Measurements from ENCODE around the gene KCNJ12. TPM values are rescaled to one million over a fixed set of nuclear protein-coding genes. Genes with fewer than 3 reads are reported as not detected.
"Not testable (repeated sequence)": the region's sequence is repeated elsewhere in the genome, so short reads cannot be mapped to it uniquely, and the experiment has no call there.

KCNJ12 gene
- total RNA-seq, 4 donors from 2014 or later = 18.2 to 35.7 (median 29.2) TPM

GRCh38 chr17:21425321-21425720 lies 49.2 kb downstream of the KCNJ12 start:
- Histone ChIP-seq H3K27ac (no peak overlapping the region), H3K4me3 (no peak overlapping the region), H3K4me1 (peaks cover 0 to 3% of the 10 kb centered on the region in 2 donors), H3K9me3 (no peaks in the 10 kb centered on the region), H3K27me3 (no peaks in the 10 kb centered on the region), H3K36me3 (no peaks in the 10 kb centered on the region)
- intact Hi-C loops (cut with DNase I; ENCODE audit: low total_unique reads) = no loop called here
- no peak for DNase-seq
- TF ChIP-seq POLR2A (IDR thresholded peaks at IDR 0.05) (no peak), CTCF (IDR thresholded peaks at IDR 0.05 in 4 of 5, conservative IDR thresholded peaks at IDR 0.05 in 1 of 5) (no peak)
- ATAC-seq = no peak
- in situ Hi-C loops (cut with MboI; ENCODE audit: low sequenced_read_pairs in 4 of 4) = no loop called here

DNA sequence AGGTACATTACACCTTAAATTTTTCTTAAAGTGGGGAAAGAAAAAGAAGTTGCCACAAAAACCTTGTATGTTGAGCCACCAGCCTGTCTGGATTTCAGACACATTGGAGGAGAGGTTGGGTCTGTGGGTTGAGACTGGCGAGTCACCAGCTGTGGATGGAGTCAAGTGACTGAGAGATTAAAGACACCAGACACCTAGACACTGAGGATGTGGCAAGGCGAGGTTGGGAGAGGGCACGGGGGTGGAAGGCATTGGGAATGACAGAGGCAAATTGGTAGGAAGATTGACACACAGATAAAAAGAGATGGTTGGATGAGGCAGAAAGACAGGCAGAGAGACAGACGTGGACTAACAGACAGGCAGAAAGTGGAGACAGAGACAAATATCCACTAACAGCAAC lies 49.6 kb downstream of the KCNJ12 start:
- H3K4me1 ChIP-seq = peaks cover 0 to 3% of the 10 kb centered on the region in 2 donors
- no peak overlapping the region for H3K4me3 ChIP-seq
- DNase-seq (no peak), ATAC-seq (no peak)
- no peaks in the 10 kb centered on the region for H3K9me3 ChIP-seq
- no peak for TF ChIP-seq CTCF (IDR thresholded peaks at IDR 0.05 in 4 of 5, conservative IDR thresholded peaks at IDR 0.05 in 1 of 5)
- no peak for TF ChIP-seq POLR2A (IDR thresholded peaks at IDR 0.05)
- intact Hi-C loops (cut with DNase I; ENCODE audit: low total_unique reads) = no loop called here
- H3K27ac ChIP-seq = no peak overlapping the region
- in situ Hi-C loops (cut with MboI; ENCODE audit: low sequenced_read_pairs in 4 of 4) = no loop called here
- no peaks in the 10 kb centered on the region for H3K27me3 ChIP-seq
- no peaks in the 10 kb centered on the region for H3K36me3 ChIP-seq

GRCh38 chr17:21426246-21426645 lies 50.1 kb downstream of the KCNJ12 start:
- ATAC-seq; H3K27me3 ChIP-seq; H3K36me3 ChIP-seq; H3K9me3 ChIP-seq; H3K4me1 ChIP-seq; in situ Hi-C loops (cut with MboI; ENCODE audit: low sequenced_read_pairs in 4 of 4); intact Hi-C loops (cut with DNase I; ENCODE audit: low total_unique reads); DNase-seq; H3K4me3 ChIP-seq; H3K27ac ChIP-seq: not testable (repeated sequence)

- ATAC-seq; intact Hi-C loops (cut with DNase I; ENCODE audit: low total_unique reads); H3K27me3 ChIP-seq; H3K27ac ChIP-seq; in situ Hi-C loops (cut with MboI; ENCODE audit: low sequenced_read_pairs in 4 of 4); H3K4me1 ChIP-seq; H3K4me3 ChIP-seq; H3K36me3 ChIP-seq; H3K9me3 ChIP-seq; DNase-seq: not testable (repeated sequence)
Observed at GRCh38 chr17:21426876-21427275, 50.7 kb downstream of the KCNJ12 start.

DNA sequence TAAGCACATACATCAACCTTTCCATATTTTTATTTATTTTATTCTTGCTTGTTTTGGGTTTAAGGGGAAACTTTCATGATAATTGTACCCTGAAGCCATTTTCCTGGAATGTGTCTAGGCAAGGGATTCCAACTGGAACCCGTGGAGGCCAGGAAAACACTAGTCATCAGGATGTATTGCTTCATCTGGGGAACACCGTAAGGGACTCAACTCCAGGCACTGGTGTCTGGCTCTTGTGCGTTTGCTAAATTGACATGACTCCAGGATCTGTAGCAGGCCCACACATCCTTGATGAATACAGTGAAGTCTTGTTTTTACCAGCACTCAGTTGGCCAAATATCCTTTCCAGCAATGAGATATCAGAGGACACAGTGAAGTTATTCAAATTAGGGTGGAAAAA lies 51.6 kb downstream of the KCNJ12 start:
- in situ Hi-C loops (cut with MboI; ENCODE audit: low sequenced_read_pairs in 4 of 4); H3K27me3 ChIP-seq; ATAC-seq; H3K4me1 ChIP-seq; DNase-seq; intact Hi-C loops (cut with DNase I; ENCODE audit: low total_unique reads); H3K27ac ChIP-seq; H3K36me3 ChIP-seq; H3K9me3 ChIP-seq; H3K4me3 ChIP-seq: not testable (repeated sequence)

GRCh38 chr17:21428752-21429424 lies 52.7 kb downstream of the KCNJ12 start:
- H3K27me3 ChIP-seq; H3K36me3 ChIP-seq; DNase-seq; H3K4me1 ChIP-seq; H3K27ac ChIP-seq; H3K9me3 ChIP-seq; in situ Hi-C loops (cut with MboI; ENCODE audit: low sequenced_read_pairs in 4 of 4); ATAC-seq; intact Hi-C loops (cut with DNase I; ENCODE audit: low total_unique reads); H3K4me3 ChIP-seq: not testable (repeated sequence)

DNA sequence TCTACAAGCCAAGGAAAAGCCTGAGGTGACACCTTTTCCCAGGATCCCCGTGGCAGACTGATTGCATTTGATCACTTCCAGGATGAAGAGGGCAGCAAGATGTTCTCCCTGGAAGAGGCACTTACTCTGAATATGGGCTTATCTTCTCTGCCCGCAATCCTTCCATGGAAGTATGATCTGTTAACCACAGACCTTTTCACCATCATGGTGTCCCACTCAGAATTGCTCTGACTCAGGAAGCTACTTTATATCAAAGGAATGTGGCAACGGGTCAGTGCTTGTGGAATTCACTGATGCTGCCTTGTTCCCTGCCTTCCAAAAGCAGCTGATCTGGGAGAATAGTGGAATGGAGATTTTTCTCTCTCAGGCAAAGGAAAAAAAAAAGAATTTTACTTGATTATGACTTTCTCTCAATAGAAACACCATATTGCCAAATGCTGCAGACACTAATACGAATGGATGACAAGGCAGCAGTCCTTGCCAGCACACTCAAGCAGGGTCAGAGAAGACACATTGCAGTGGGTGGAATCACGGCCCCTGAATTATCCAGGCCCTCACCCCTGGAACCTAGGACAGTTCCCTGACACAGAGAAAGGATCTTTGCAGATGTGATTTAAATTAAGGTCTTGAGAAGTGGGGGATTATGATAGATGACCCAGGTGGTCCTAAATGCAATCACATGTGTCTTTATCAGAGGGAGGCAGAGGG lies 53.9 kb downstream of the KCNJ12 start:
- in situ Hi-C loops (cut with MboI; ENCODE audit: low sequenced_read_pairs in 4 of 4); H3K27ac ChIP-seq; H3K4me1 ChIP-seq; intact Hi-C loops (cut with DNase I; ENCODE audit: low total_unique reads); H3K36me3 ChIP-seq; H3K27me3 ChIP-seq; H3K4me3 ChIP-seq; H3K9me3 ChIP-seq; DNase-seq; ATAC-seq: not testable (repeated sequence)

- intact Hi-C loops (cut with DNase I; ENCODE audit: low total_unique reads); H3K9me3 ChIP-seq; H3K36me3 ChIP-seq; H3K27ac ChIP-seq; in situ Hi-C loops (cut with MboI; ENCODE audit: low sequenced_read_pairs in 4 of 4); ATAC-seq; H3K27me3 ChIP-seq; DNase-seq; H3K4me3 ChIP-seq; H3K4me1 ChIP-seq: not testable (repeated sequence)
Observed at GRCh38 chr17:21433971-21434370, 57.8 kb downstream of the KCNJ12 start.

- H3K36me3 ChIP-seq; ATAC-seq; H3K9me3 ChIP-seq; H3K4me3 ChIP-seq; intact Hi-C loops (cut with DNase I; ENCODE audit: low total_unique reads); in situ Hi-C loops (cut with MboI; ENCODE audit: low sequenced_read_pairs in 4 of 4); H3K27ac ChIP-seq; DNase-seq; H3K27me3 ChIP-seq; H3K4me1 ChIP-seq: not testable (repeated sequence)
Observed at GRCh38 chr17:21434976-21435375, 58.8 kb downstream of the KCNJ12 start.

DNA sequence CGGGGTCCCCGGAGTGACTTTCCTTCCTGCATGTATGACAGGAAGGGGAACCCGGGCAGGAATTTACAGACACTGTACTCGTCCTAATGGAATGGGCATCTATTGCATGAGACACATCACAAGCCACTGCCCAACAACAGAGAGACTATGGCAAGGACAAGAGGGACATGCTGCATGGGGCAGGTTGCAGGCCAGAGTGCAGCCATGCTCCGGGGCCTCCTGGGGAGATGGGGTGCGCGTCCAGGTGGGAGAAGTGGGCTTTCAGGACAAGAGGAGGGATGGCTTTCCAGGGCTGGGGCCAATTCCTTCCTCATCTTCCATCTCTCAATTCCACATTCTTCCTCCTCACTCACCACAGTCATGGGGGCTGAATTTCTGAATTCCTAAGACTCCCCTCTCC lies 60.3 kb downstream of the KCNJ12 start:
- ATAC-seq = not testable (repeated sequence)

More for the DNA sequence above, 60.3 kb downstream of the KCNJ12 start:
- DNase-seq; H3K36me3 ChIP-seq; in situ Hi-C loops (cut with MboI; ENCODE audit: low sequenced_read_pairs in 4 of 4); H3K27me3 ChIP-seq; H3K9me3 ChIP-seq; H3K4me3 ChIP-seq; H3K27ac ChIP-seq; intact Hi-C loops (cut with DNase I; ENCODE audit: low total_unique reads); H3K4me1 ChIP-seq: not testable (repeated sequence)

Measured in gastrocnemius medialis (tissue), 4 donors.